ENCODE results near the gene ZNF701.

DNA sequence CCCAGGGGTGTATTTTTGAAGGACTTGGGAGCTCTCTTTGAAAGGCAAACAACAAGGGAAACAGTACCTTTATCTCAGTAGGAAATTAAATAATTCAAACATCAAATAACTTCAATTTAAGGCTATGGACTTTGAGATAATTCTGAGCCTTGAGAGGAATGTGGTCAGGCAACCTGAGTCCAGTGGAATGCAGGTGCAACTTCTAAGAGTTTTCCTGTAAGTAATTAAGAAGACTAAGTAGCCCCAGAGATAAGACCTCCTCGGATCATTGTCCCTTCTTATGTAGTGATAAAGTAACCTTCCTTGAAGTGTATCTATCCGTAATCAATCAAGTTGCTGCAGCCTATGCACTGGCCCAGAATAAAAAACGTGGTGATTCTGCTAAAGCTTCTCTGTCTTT is 29.2 kb downstream of the ZNF701 start:
- TF ChIP-seq POLR2AphosphoS5 (IDR thresholded peaks at IDR 0.05; ENCODE audit: low read depth, low read length) (no peak), TEAD4 (IDR thresholded peaks at IDR 0.05; ENCODE audit: low read depth, low read length) (no peak), SUZ12 (IDR thresholded peaks at IDR 0.05; ENCODE audit: low read length) (no peak), GTF2F1 (IDR thresholded peaks at IDR 0.05; ENCODE audit: borderline replicate concordance, low read depth, low read length) (no peak), MAX (IDR thresholded peaks at IDR 0.05) (no peak), POLR2A (IDR thresholded peaks at IDR 0.05; ENCODE audit: control extremely low read depth in 1 of 2, low read depth in 2 of 2, low read length in 2 of 2) (no peak), EZH2 (IDR thresholded peaks at IDR 0.05; ENCODE audit: low read depth, low read length, severe bottlenecking) (no peak), MAFK (IDR thresholded peaks at IDR 0.05; ENCODE audit: low read depth, low read length) (no peak), ZNF274 (IDR thresholded peaks at IDR 0.05; ENCODE audit: borderline replicate concordance, extremely low read depth, low read length) (no peak), HDAC2 (IDR thresholded peaks at IDR 0.05; ENCODE audit: borderline replicate concordance in 1 of 2, low read depth in 2 of 2, low read length in 2 of 2) (no peak)
- TF ChIP-seq, protein P1, sequence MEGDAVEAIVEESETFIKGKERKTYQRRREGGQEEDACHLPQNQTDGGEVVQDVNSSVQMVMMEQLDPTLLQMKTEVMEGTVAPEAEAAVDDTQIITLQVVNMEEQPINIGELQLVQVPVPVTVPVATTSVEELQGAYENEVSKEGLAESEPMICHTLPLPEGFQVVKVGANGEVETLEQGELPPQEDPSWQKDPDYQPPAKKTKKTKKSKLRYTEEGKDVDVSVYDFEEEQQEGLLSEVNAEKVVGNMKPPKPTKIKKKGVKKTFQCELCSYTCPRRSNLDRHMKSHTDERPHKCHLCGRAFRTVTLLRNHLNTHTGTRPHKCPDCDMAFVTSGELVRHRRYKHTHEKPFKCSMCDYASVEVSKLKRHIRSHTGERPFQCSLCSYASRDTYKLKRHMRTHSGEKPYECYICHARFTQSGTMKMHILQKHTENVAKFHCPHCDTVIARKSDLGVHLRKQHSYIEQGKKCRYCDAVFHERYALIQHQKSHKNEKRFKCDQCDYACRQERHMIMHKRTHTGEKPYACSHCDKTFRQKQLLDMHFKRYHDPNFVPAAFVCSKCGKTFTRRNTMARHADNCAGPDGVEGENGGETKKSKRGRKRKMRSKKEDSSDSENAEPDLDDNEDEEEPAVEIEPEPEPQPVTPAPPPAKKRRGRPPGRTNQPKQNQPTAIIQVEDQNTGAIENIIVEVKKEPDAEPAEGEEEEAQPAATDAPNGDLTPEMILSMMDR (IDR thresholded peaks at IDR 0.05; ENCODE audit: control extremely low read depth in 1 of 3, insufficient read depth in 1 of 3, low read depth in 1 of 3, low read length in 3 of 3), result no peak
